ENCODE data around the gene HDGFL3.

Gene HDGFL3

GRCh38 chr15:83118291-83118827 is 89.3 kb downstream of the HDGFL3 start:
- no peak overlapping the region for H3K4me3 ChIP-seq (ENCODE audit: low read depth, low read length)
- TF ChIP-seq CTCF (IDR thresholded peaks at IDR 0.05; ENCODE audit: borderline replicate concordance, insufficient read depth, low read depth, low read length): no peak

GRCh38 chr15:83115831-83116565 is 91.6 kb downstream of the HDGFL3 start:
- no peak overlapping the region for H3K4me3 ChIP-seq (ENCODE audit: low read depth, low read length)
- no peak for TF ChIP-seq CTCF (IDR thresholded peaks at IDR 0.05; ENCODE audit: borderline replicate concordance, insufficient read depth, low read depth, low read length)

- TF ChIP-seq CTCF (IDR thresholded peaks at IDR 0.05; ENCODE audit: borderline replicate concordance, insufficient read depth, low read depth, low read length): no peak
- no peak overlapping the region for H3K4me3 ChIP-seq (ENCODE audit: low read depth, low read length)
These were observed 92.2 kb downstream of the HDGFL3 start for GRCh38 chr15:83115410-83115809.

- TF ChIP-seq CTCF (IDR thresholded peaks at IDR 0.05; ENCODE audit: borderline replicate concordance, insufficient read depth, low read depth, low read length): no peak
- no peak overlapping the region for H3K4me3 ChIP-seq (ENCODE audit: low read depth, low read length)
These were observed 92.8 kb downstream of the HDGFL3 start for GRCh38 chr15:83114856-83115255.

GRCh38 chr15:83113881-83114674 is 93.5 kb downstream of the HDGFL3 start:
- no peak overlapping the region for H3K4me3 ChIP-seq (ENCODE audit: low read depth, low read length)
- TF ChIP-seq CTCF (IDR thresholded peaks at IDR 0.05; ENCODE audit: borderline replicate concordance, insufficient read depth, low read depth, low read length): no peak

GRCh38 chr15:83112956-83113299 is 94.7 kb downstream of the HDGFL3 start:
- no peak overlapping the region for H3K4me3 ChIP-seq (ENCODE audit: low read depth, low read length)
- TF ChIP-seq CTCF (IDR thresholded peaks at IDR 0.05; ENCODE audit: borderline replicate concordance, insufficient read depth, low read depth, low read length): no peak

Data from GM12875 (cell line).